HepG2 (cell line): ENCODE measurements around the gene TSHZ1. TPM values are rescaled to one million over a fixed set of nuclear protein-coding genes. Genes with fewer than 3 reads are reported as not detected.

Experiments used
- CEBPG ChIP-seq: IDR thresholded peaks from 2 replicates; pipeline ENCODE4 v1.6.1; 2016
- GTF3A ChIP-seq: sonication (generic); formaldehyde crosslinking; conservative IDR thresholded peaks from 2 replicates; pipeline ENCODE4 v1.4.0; 2020; ENCODE audit warnings: mild to moderate bottlenecking, missing genetic modification reagents
- HMGA1 ChIP-seq: sonication (generic); formaldehyde crosslinking; conservative IDR thresholded peaks from 2 replicates; pipeline ENCODE4 v1.4.0; 2020; ENCODE audit warnings: missing genetic modification reagents
- MAF1 ChIP-seq: sonication (generic); formaldehyde crosslinking; IDR thresholded peaks from 2 replicates; pipeline ENCODE4 v1.5.0; 2020; ENCODE audit warnings: missing genetic modification reagents, borderline replicate concordance
- MZF1 ChIP-seq: sonication (generic); formaldehyde crosslinking; IDR thresholded peaks from 2 replicates; pipeline ENCODE4 v1.8.1; 2023; ENCODE audit warnings: mild to moderate bottlenecking, missing genetic modification reagents, borderline replicate concordance
- SMAD9 ChIP-seq: sonication (generic); formaldehyde crosslinking; IDR thresholded peaks from 2 replicates; pipeline ENCODE4 v1.5.1; 2020; ENCODE audit warnings: mild to moderate bottlenecking, missing genetic modification reagents
- SMYD3 ChIP-seq: sonication (generic); formaldehyde crosslinking; IDR thresholded peaks from 2 replicates; pipeline ENCODE4 v1.8.1; 2023; ENCODE audit warnings: mild to moderate bottlenecking, missing genetic modification reagents
- ZNF124 ChIP-seq: sonication (generic); formaldehyde crosslinking; IDR thresholded peaks from 2 replicates; pipeline ENCODE4 v1.4.0; 2020; ENCODE audit warnings: missing genetic modification reagents
- ZNF251 ChIP-seq: sonication (generic); formaldehyde crosslinking; IDR thresholded peaks from 2 replicates; pipeline ENCODE4 v1.9.0; 2021; ENCODE audit warnings: mild to moderate bottlenecking, missing genetic modification reagents
- ZNF614 ChIP-seq: IDR thresholded peaks from 2 replicates; pipeline ENCODE4 v1.6.1; 2018; ENCODE audit warnings: missing biosample characterization, missing genetic modification reagents, inconsistent platforms, borderline replicate concordance
- ZNF616 ChIP-seq: sonication (generic); formaldehyde crosslinking; IDR thresholded peaks from 2 replicates; pipeline ENCODE4 v1.5.0; 2020; ENCODE audit warnings: low read depth, mild to moderate bottlenecking, missing genetic modification reagents
- polyA plus RNA-seq, 8 experiments: library from polyadenylated mRNA; depleted of rRNA in 3 of 8; stranded (reverse) in 7 of 8; unstranded in 1 of 8; fragments of >200 nt; fragmentation: Illumina TruSeq in 4 of 8; extraction: Trizol in 4 of 8; gene quantifications; 2 replicates each; pipeline versions ENCODE4 v1.2.1 to v1.2.3, GENCODE V29; 2011 to 2016; ENCODE audit warnings: low read depth in 4 of 8, missing spikeins in 1 of 8, mixed read lengths in 1 of 8; ENCODE audit not compliant: insufficient read depth in 1 of 8
- total RNA-seq, 5 experiments: library from RNA; depleted of rRNA; stranded (reverse); fragments of >200 nt; fragmentation: Illumina TruSeq; extraction: Trizol; gene quantifications; 2 replicates each; pipeline ENCODE4 v1.2.3, GENCODE V29; 2016; ENCODE audit warnings: low read depth in 1 of 5
- TF ChIP-seq, protein P1 (sequence below): sonication (generic); formaldehyde crosslinking; IDR thresholded peaks from 2 replicates; pipeline ENCODE4 v1.8.1; 2023; ENCODE audit warnings: mild to moderate bottlenecking, moderate library complexity, missing genetic modification reagents
- TF ChIP-seq, protein P2 (sequence below): sonication (generic); formaldehyde crosslinking; IDR thresholded peaks from 2 replicates; pipeline ENCODE4 v1.4.0; 2020; ENCODE audit warnings: missing genetic modification reagents
- TF ChIP-seq, protein P3 (sequence below): sonication (generic); formaldehyde crosslinking; IDR thresholded peaks from 2 replicates; pipeline ENCODE4 v1.5.0; 2020; ENCODE audit warnings: missing genetic modification reagents

TSHZ1 gene
- total and polyA plus RNA-seq, 2 of the 13 experiments (the other 11 are each of a cell fraction or from before 2014, with no cell fraction given), result 2.5 to 2.7 TPM

DNA sequence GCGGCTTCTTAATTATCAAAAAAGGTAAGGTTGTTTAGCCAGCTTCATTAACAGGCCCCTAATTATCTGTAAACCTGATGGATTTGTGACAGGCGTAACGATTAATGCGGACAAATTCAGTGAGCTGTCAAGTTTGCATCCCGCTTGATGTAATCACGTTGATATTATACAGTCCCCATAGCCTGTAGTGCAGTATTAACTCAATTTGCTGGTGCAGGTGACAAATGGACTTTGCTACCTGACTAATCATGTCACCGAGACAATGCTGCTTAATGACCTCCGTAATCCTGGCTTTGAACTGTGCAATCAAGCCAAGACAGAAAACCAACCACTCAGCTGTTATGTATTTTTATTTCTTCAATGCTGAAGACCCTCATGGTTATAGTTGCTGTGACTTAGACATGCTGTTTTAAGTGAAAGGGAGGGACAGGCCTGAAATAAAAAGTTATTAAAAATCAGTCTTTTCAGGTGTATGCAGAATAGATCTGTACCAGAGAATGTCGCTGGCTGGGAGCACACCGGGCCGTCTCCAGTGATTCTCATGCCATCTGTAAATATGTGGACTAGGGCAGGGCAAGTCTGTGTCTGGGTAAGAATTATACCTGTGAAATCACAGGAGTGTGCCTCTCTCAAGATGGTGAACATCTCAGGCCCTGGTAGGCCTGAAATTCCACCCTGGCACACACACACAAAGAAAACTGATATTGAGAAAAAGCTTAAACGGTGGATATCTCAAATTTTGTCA, 4.3 kb downstream of the TSHZ1 start (continued):
- TF ChIP-seq, protein P1, sequence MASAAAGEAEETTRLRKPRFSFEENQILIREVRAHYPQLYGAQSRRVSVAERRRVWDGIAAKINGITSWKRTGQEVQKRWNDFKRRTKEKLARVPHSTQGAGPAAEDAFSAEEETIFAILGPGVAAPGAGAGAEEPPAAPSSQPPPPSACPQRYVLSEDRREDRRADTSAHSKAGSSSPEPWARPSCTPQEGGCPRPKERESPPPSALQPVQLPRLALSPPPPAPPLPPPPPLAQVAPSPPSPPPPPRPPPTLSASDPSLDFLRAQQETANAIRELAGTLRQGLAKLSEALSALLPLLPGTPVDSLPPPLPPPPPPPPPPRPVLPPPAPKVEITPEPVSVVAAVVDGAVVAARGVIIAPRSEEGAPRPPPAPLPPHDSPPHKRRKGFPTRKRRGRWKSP (CRISPR knock-in tag), result no peak
- TF ChIP-seq SMYD3 (CRISPR knock-in tag) (no peak), GTF3A (no peak), ZNF251 (CRISPR knock-in tag) (no peak), MZF1 (CRISPR knock-in tag) (no peak), ZNF616 (CRISPR knock-in tag) (no peak), CEBPG (CRISPR knock-in tag) (no peak), ZNF614 (CRISPR knock-in tag) (no peak), HMGA1 (no peak), SMAD9 (CRISPR knock-in tag) (no peak), MAF1 (CRISPR knock-in tag) (no peak), ZNF124 (CRISPR knock-in tag) (no peak)
- TF ChIP-seq, protein P2, sequence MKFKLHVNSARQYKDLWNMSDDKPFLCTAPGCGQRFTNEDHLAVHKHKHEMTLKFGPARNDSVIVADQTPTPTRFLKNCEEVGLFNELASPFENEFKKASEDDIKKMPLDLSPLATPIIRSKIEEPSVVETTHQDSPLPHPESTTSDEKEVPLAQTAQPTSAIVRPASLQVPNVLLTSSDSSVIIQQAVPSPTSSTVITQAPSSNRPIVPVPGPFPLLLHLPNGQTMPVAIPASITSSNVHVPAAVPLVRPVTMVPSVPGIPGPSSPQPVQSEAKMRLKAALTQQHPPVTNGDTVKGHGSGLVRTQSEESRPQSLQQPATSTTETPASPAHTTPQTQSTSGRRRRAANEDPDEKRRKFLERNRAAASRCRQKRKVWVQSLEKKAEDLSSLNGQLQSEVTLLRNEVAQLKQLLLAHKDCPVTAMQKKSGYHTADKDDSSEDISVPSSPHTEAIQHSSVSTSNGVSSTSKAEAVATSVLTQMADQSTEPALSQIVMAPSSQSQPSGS (CRISPR knock-in tag), result no peak
- TF ChIP-seq, protein P3, sequence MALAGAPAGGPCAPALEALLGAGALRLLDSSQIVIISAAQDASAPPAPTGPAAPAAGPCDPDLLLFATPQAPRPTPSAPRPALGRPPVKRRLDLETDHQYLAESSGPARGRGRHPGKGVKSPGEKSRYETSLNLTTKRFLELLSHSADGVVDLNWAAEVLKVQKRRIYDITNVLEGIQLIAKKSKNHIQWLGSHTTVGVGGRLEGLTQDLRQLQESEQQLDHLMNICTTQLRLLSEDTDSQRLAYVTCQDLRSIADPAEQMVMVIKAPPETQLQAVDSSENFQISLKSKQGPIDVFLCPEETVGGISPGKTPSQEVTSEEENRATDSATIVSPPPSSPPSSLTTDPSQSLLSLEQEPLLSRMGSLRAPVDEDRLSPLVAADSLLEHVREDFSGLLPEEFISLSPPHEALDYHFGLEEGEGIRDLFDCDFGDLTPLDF, result no peak
